ENCODE data around the gene CELF3. TPM values are rescaled to one million over a fixed set of nuclear protein-coding genes. Genes with fewer than 3 reads are reported as not detected.

Gene CELF3
- total RNA-seq, 3 donors from 2014 or later: not detected

DNA sequence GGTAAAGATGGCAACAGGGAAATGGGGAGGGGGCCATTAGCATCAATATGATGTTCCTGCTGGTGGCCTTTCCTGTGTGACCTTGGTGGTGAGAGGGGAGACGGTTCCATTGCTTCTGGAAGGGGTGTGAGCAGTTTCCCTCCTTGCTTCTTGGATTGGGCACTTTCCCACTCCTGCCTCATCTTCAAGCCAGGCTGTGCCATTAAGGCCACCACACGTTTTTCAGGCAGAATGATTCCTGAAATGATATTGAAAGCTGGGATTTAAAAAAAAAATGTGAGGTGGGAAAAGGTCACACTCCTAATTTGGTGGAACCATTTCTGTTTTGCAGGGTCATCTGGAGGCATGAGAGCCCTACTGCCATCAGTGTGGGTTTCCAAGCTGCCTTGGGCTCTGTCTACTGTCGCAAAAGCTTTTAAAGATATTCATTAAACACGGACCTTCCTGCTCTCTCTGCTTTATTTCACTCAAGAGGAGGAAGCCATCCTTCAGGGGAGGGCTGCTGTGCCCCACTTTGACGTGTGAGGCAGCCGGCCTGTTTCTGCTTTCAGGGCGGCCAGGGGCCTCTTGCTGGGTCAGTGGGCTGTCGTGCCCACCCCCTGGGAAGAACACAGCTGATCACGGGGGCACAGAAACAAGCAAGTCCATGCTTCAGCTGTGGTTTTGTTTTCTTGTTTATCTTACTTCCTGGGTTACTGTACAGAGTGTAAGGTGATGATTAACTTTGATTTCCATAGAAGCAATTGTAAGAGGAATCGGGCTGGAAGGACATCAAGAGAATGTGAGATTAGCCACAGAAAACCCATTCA, 12.8 kb upstream of the CELF3 start:
- DNase-seq (no peak), ATAC-seq (no peak)
- H3K27me3 Mint-ChIP-seq (ENCODE audit: low read depth): peaks cover 61% of the 10 kb centered on the region
- no peaks in the 10 kb centered on the region for H3K4me1 Mint-ChIP-seq (ENCODE audit: low read depth)
- H3K4me3 Mint-ChIP-seq: no peak overlapping the region
- H3K36me3 Mint-ChIP-seq (ENCODE audit: insufficient read depth): no peaks in the 10 kb centered on the region
- no peaks in the 10 kb centered on the region for H3K9me3 Mint-ChIP-seq

GRCh38 chr1:151728151-151729054, 11.8 kb upstream of the CELF3 start:
- ATAC-seq (no peak), DNase-seq (no peak)
- Mint-ChIP-seq H3K4me3 (no peak overlapping the region), H3K9me3 (no peaks in the 10 kb centered on the region), H3K4me1 (ENCODE audit: low read depth) (no peaks in the 10 kb centered on the region), H3K36me3 (ENCODE audit: insufficient read depth) (no peaks in the 10 kb centered on the region), H3K27me3 (ENCODE audit: low read depth) (peaks cover 69% of the 10 kb centered on the region)

DNA sequence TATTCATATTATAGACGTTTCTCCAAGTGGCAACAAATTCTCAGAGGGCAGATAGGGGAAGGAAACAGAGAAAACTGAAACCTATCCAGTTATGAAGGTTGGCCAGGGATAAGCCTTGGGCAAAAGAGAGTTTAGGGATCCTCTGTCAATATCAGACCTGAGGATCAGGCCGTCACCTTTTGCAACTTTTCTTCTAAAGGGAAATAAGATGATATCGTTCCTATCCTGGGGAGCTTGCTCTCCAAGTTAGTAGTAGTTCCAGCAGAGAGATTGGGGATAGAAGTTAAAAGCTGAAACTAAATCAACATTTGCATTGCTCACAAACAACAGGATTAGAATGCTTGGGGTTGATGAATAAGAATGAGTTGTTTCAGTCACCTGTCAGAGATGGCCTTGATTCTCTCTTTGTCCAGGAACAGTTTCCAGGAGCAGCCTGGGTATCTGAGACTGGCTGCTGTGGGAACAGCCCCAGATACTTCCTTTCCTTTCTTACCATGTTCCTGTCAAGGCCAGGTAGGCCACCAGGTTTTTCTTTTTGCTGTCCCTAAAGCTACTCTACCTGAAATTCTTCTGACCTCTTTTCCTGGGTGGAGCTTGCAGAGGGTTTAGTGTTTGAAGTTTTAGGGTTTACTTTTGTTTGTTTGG, 7.2 kb upstream of the CELF3 start:
- Mint-ChIP-seq H3K36me3 (ENCODE audit: insufficient read depth) (no peaks in the 10 kb centered on the region), H3K4me3 (no peak overlapping the region), H3K27me3 (ENCODE audit: low read depth) (peaks cover 58% of the 10 kb centered on the region), H3K4me1 (ENCODE audit: low read depth) (peaks cover 20% of the 10 kb centered on the region), H3K9me3 (no peaks in the 10 kb centered on the region)
- DNase-seq: no peak
- no peak for ATAC-seq

DNA sequence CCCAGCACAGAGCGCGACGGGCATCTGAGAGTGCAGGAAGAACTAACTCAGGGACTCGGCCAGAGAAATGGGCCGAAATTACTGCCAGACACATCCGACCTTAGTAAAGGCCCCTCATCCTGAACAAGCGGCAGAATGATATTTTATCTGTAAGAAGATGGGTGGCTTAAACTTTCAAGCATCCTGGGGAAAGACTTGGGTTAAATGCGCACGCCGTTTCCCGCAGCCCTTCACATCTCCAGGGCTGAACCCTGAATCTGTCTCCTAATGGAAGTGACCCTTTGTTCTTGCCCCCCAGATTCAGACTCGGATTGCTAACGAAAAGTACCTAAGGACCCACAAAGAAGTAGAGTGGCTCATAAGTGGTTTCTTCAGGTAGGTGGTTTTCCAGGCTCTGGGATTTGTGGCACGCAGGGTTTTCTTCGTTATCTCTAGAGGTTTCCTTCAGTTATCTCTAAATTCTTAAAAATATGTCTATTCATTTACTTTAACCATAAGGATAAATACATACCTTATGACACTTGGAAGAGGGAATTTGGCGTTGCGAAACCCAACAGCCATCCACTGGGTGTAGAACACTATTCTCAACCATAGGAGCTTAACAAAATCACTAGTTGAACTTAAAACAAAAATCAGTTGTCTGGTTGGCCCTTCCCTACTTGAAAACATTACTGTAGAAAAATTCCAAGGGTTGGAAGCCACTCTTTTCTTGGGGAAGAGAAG, 5.3 kb upstream of the CELF3 start:
- Mint-ChIP-seq H3K4me3 (peak overlapping the region; percentile 78), H3K4me1 (ENCODE audit: low read depth) (peaks cover 27% of the 10 kb centered on the region), H3K27me3 (ENCODE audit: low read depth) (peaks cover 60% of the 10 kb centered on the region), H3K36me3 (ENCODE audit: insufficient read depth) (no peaks in the 10 kb centered on the region), H3K9me3 (no peaks in the 10 kb centered on the region)
- ATAC-seq (no peak), DNase-seq (no peak)

DNA sequence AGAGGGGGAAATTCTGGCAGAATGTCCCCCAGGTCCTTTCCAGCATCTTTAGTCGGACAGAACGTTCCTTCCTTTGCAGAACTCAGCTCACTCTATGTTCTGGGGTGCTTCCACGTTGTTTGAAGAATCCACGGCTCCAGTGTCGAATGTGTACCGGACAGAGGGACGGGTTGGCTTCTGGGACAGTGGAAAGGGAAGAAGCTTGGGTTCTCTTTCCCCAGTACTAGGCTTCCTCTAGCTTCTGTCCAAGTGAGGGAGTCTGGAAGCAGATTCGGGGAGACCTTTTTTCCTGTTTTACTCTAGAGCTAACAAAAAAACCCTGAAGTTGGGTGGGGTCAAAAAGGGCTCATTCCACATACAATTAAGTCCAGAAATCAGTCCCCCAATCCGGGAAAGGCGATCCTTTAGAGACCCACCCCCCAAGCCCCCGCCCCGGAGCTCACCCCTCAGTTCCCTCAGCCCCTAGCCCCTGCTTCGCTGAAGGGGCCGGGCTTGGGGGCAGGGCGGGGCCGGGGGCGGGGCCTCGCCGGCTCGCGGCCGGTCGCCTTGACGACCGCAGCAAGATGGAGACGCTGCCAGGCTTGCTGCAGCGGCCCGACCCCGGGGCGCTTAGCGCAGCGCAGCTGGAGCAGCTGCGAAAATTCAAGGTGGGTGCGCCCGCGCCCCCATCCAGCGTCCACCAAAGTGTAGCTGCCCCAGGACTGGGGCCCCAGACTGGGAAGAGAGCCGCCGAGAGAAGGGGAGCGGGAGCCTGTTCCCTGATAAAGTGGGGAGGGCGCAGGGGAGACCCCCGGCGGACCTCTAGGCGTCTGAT, 4.6 kb upstream of the CELF3 start, which contains the start of gene RIIAD1:
Gene RIIAD1, plus strand, starts transcription at position 549 of the 814 bp plus-strand sequence. Its CDS starts 15 bp downstream, at position 564.
- Mint-ChIP-seq H3K36me3 (ENCODE audit: insufficient read depth) (no peaks in the 10 kb centered on the region), H3K9me3 (no peaks in the 10 kb centered on the region), H3K4me3 (peak within 1 kb of the TSS; percentile 78), H3K4me1 (ENCODE audit: low read depth) (peaks cover 29% of the 10 kb centered on the region), H3K27me3 (ENCODE audit: low read depth) (peaks cover 58% of the 10 kb centered on the region)
- DNase-seq (peak; percentile 25), ATAC-seq (peak; percentile 91 to 94)

DNA sequence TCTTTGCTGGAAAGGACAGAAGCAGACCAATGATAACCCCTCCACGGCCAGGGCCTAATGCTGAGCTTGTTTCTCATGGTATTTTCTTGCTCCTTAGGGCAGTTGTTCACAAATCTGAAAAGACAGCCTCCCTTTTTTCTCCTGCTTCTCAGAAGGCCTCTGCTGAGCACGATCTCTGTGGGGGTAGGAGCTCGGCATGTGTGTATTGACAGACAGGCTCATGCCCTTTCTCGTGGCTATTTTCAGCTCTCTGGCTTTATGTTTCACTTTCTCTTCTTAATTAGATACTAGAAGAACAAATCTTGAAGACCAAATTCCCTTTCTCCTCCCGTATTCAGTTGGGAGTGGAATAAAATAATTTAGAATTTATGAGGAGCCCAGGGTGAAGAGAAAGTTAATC, 4.0 kb upstream of the CELF3 start:
- peaks cover 58% of the 10 kb centered on the region for H3K27me3 Mint-ChIP-seq (ENCODE audit: low read depth)
- H3K4me3 Mint-ChIP-seq: peak overlapping the region; percentile 72
- no peaks in the 10 kb centered on the region for H3K9me3 Mint-ChIP-seq
- DNase-seq (no peak), ATAC-seq (no peak)
- no peaks in the 10 kb centered on the region for H3K36me3 Mint-ChIP-seq (ENCODE audit: insufficient read depth)
- H3K4me1 Mint-ChIP-seq (ENCODE audit: low read depth): peaks cover 29% of the 10 kb centered on the region

DNA sequence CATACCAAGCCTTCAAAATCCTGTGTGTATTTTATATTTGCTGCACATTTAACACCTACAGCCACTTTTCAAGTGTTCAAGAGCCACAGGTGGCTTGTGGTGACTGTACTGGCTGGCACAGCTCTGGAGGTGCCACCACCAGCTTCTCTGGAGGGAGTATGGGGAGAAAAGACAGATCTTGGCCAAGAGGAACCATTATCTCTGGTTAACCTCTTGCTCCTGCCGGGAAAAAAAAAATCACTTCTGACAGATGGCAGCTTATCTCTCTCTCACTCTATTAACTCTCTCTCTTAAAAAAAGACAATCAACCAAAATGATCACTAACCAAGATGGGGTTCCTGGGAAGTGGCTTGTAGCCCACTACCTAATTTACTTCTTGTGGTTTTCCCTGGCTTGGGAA, 3.5 kb upstream of the CELF3 start:
- ATAC-seq: no peak
- Mint-ChIP-seq H3K36me3 (ENCODE audit: insufficient read depth) (no peaks in the 10 kb centered on the region), H3K4me3 (no peak overlapping the region), H3K27me3 (ENCODE audit: low read depth) (peaks cover 58% of the 10 kb centered on the region), H3K4me1 (ENCODE audit: low read depth) (peaks cover 29% of the 10 kb centered on the region), H3K9me3 (no peaks in the 10 kb centered on the region)
- DNase-seq: no peak

- no peak overlapping the region for H3K4me3 Mint-ChIP-seq
- ATAC-seq (no peak), DNase-seq (no peak)
- peaks cover 54% of the 10 kb centered on the region for H3K27me3 Mint-ChIP-seq (ENCODE audit: low read depth)
- no peaks in the 10 kb centered on the region for H3K9me3 Mint-ChIP-seq
- peaks cover 29% of the 10 kb centered on the region for H3K4me1 Mint-ChIP-seq (ENCODE audit: low read depth)
- H3K36me3 Mint-ChIP-seq (ENCODE audit: insufficient read depth): no peaks in the 10 kb centered on the region
Observed at GRCh38 chr1:151718666-151719065, 2.1 kb upstream of the CELF3 start.

- H3K36me3 Mint-ChIP-seq (ENCODE audit: insufficient read depth): no peaks in the 10 kb centered on the region
- H3K27me3 Mint-ChIP-seq (ENCODE audit: low read depth): peaks cover 55% of the 10 kb centered on the region
- H3K4me3 Mint-ChIP-seq: no peak overlapping the region
- H3K4me1 Mint-ChIP-seq (ENCODE audit: low read depth): peaks cover 29% of the 10 kb centered on the region
- no peak for DNase-seq
- ATAC-seq: no peak
- no peaks in the 10 kb centered on the region for H3K9me3 Mint-ChIP-seq
Observed at GRCh38 chr1:151718011-151718431, 1.4 kb upstream of the CELF3 start.

GRCh38 chr1:151716405-151716762, 219 bp downstream of the CELF3 start:
- ATAC-seq (no peak), DNase-seq (no peak)
- no peaks in the 10 kb centered on the region for H3K36me3 Mint-ChIP-seq (ENCODE audit: insufficient read depth)
- no peak overlapping the region for H3K4me3 Mint-ChIP-seq
- H3K9me3 Mint-ChIP-seq: no peaks in the 10 kb centered on the region
- H3K4me1 Mint-ChIP-seq (ENCODE audit: low read depth): peaks cover 21% of the 10 kb centered on the region
- H3K27me3 Mint-ChIP-seq (ENCODE audit: low read depth): peaks cover 50% of the 10 kb centered on the region

- H3K27me3 Mint-ChIP-seq (ENCODE audit: low read depth): peaks cover 50% of the 10 kb centered on the region
- peak in 1 of 2 donors; percentile 20 for ATAC-seq
- no peaks in the 10 kb centered on the region for H3K36me3 Mint-ChIP-seq (ENCODE audit: insufficient read depth)
Observed at GRCh38 chr1:151715726-151716404, 738 bp downstream of the CELF3 start.

DNA sequence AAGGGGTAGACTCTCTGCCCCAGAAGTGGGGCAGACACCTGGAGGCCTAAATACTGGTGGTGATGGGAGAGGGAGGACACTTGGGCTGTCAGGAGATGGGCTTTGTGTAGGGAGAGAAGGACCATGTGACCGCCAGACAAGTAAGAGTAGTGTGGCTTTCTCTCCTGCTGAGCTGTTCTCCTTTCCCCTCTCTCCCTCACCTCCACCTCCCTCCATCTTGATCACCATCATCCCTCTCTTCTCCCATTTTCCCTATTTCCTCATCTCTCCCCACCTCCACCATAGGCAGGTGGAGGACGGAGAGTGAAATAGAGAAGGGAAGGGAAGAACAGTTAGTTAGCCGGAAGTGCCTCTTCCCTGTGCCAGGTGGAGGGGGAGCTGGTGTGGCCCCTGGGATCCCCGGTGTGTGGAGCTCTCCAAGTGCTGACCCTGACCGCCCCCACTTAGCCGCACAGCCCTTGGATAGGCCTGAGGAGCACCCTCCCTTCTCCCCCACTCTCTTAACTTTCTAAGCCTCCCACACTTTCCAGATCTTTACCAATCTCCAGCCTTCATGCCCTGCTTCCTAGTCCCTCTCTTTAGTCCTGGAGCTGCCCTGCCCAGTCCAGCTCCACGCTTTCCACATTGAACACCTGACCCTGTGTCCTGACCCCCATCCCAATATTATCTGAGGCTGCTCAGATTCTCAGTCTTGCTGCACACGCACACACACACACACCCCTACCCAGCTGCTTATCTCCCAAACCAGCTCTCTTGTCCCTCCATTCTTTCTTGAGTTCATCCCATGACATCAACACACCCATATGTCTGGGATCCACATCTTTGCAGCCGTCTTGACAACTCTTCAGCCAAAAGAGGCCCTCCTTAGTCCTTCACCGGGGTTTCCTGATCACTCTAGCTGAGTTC, 1.5 kb downstream of the CELF3 start:
- peaks cover 50% of the 10 kb centered on the region for H3K27me3 Mint-ChIP-seq (ENCODE audit: low read depth)
- no peaks in the 10 kb centered on the region for H3K36me3 Mint-ChIP-seq (ENCODE audit: insufficient read depth)
- no peak overlapping the region for H3K4me3 Mint-ChIP-seq
- no peak for ATAC-seq
- H3K9me3 Mint-ChIP-seq: no peaks in the 10 kb centered on the region
- DNase-seq: no peak
- H3K4me1 Mint-ChIP-seq (ENCODE audit: low read depth): peaks cover 10% of the 10 kb centered on the region

More at GRCh38 chr1:151715726-151716404, 738 bp downstream of the CELF3 start:
- Mint-ChIP-seq H3K4me3 (no peak overlapping the region), H3K4me1 (ENCODE audit: low read depth) (peaks cover 18% of the 10 kb centered on the region), H3K9me3 (no peaks in the 10 kb centered on the region)
- no peak for DNase-seq

All from activated T-cell treated with anti-CD3 and anti-CD28 coated beads, Interleukin-2, amount 50 U/mL, for 4 hours (primary cell).